Neural cell (in vitro differentiated cells): Measurements from ENCODE around the gene NARS2.

Experiments used
- CTCF ChIP-seq: fragments of 450-650 bp; IDR thresholded peaks from 2 replicates; pipeline ENCODE4 v1.5.1; 2014; ENCODE audit warnings: antibody characterized with exemption, mild to moderate bottlenecking, moderate library complexity; ENCODE audit not compliant: poor library complexity, severe bottlenecking
- RAD21 ChIP-seq: fragments of 450-650 bp; conservative IDR thresholded peaks from 2 replicates; pipeline ENCODE4 v1.6.1; 2014; ENCODE audit warnings: antibody characterized with exemption, mild to moderate bottlenecking, moderate library complexity
- SMC3 ChIP-seq: fragments of 450-650 bp; conservative IDR thresholded peaks from 2 replicates; pipeline ENCODE4 v1.6.1; 2014; ENCODE audit warnings: antibody characterized with exemption, mild to moderate bottlenecking, moderate library complexity; ENCODE audit not compliant: poor library complexity

- TF ChIP-seq CTCF, result no peak
- no peak for TF ChIP-seq SMC3
- no peak for TF ChIP-seq RAD21
Observed at GRCh38 chr11:78470861-78471442, 103.7 kb downstream of the NARS2 start.
